T47D (cell line): Measurements from ENCODE around the gene PCDH8.

Experiments
- DNase-seq, 2 experiments: peaks; one replicate each; pipeline versions ENCODE4 v3.0.0 to v3.0.0-alpha.2; 2011 to 2012; ENCODE audit warnings: low read depth in 1 of 2, low spot score in 1 of 2
- JUND ChIP-seq: IDR thresholded peaks from 2 replicates; pipeline ENCODE4 v1.6.1; 2012; ENCODE audit warnings: low read depth
- in situ Hi-C: cut with HindIII; loops from 2 replicates; pipeline ENCODE4 v1.10.0; 2016; ENCODE audit warnings: low sequenced_read_pairs, low pct_unique_long_range_greater_than_20kb

PCDH8 gene

GRCh38 chr13:52848455-52849195 is at the start of gene PCDH8:
Gene PCDH8 (minus strand): TSS chr13:52848640. CDS start chr13:52848436, 204 bp downstream.
- no peak for DNase-seq
- in situ Hi-C loops, result no loop called here

GRCh38 chr13:52896827-52897659 is 48.6 kb upstream of the PCDH8 start:
- DNase-seq, result no peak
- in situ Hi-C loops, result no loop called here
- TF ChIP-seq JUND, result no peak

More at GRCh38 chr13:52848455-52849195, at the start of gene PCDH8:
- TF ChIP-seq JUND, result no peak

GRCh38 chr13:52894413-52894812 is 46.0 kb upstream of the PCDH8 start:
- in situ Hi-C loops, result no loop called here
- DNase-seq, result no peak
- no peak for TF ChIP-seq JUND

DNA sequence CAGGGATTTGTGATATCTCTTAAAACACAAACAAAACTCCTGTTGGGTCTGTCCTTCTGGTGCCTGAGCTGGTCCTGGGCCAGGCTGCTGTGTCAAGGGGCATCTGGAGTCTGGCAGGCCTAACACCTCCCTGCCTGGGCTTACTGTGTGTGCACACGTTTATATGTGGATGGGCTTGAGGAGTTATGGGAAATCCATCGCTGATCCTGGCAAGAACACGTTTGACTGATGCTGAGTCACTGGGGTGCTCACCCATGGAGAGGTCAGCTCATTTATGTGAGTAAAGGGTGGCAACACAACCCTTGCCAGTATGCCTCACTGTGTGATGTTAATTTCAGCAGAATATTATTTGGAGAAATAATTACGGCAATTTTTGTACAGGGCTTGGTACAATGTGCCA is 44.5 kb upstream of the PCDH8 start:
- no peak for DNase-seq
- in situ Hi-C loops, result no loop called here
- TF ChIP-seq JUND, result no peak

- no peak for TF ChIP-seq JUND
- DNase-seq, result no peak
- in situ Hi-C loops, result no loop called here
Observed at GRCh38 chr13:52891706-52892105, 43.3 kb upstream of the PCDH8 start.

- TF ChIP-seq JUND, result no peak
- in situ Hi-C loops, result no loop called here
- DNase-seq, result no peak
Observed at GRCh38 chr13:52887165-52887564, 38.7 kb upstream of the PCDH8 start.

GRCh38 chr13:52885141-52885540 is 36.7 kb upstream of the PCDH8 start:
- DNase-seq, result no peak
- no peak for TF ChIP-seq JUND
- in situ Hi-C loops, result no loop called here

DNA sequence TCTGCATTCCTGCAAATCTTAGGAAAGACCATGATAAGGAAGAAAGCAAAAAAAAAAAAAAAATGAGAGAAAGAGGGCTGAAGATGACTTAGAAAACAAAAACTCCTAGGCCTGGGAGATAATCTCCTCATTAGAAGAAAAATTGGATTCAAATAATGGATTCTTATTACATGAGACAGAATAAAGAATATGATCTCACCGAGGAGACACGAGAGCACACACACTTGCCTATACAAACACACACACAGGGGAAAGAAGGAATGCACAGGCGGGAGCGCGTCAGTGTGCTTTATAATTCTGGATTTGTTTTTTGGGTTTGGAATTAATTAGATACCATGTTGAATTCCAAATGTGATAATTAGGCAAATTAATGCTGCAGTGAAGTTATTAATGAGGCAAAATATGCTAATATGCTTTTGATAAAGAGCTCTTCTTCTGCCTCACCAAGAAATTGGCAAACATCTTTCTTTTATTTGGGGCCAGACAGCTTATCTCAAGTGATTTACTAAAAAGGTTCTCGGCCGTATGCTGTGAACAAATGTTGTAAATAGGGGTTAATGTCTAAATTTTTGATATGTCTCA is 36.1 kb upstream of the PCDH8 start:
- DNase-seq, result no peak
- in situ Hi-C loops, result no loop called here
- no peak for TF ChIP-seq JUND

DNA sequence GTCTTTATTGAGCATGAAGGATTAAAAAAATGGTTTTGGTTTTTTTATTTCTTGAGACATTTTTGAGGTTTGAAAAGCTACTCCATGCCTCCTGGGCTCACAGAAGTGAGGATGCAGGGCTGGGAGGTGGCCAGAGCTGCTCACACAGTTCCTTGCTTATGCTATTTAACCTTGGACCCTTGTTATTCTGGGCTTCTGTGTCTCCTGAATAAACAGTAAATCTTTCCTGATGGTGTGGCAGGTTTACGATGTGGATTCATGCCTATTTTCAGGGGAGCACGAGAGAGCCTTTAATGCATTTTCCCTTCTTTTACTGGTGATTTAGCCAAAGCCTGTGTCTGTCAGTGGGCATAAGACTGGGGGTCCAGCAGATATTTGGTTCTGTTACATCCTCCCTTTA is 34.3 kb upstream of the PCDH8 start:
- in situ Hi-C loops, result no loop called here
- DNase-seq, result no peak
- no peak for TF ChIP-seq JUND

DNA sequence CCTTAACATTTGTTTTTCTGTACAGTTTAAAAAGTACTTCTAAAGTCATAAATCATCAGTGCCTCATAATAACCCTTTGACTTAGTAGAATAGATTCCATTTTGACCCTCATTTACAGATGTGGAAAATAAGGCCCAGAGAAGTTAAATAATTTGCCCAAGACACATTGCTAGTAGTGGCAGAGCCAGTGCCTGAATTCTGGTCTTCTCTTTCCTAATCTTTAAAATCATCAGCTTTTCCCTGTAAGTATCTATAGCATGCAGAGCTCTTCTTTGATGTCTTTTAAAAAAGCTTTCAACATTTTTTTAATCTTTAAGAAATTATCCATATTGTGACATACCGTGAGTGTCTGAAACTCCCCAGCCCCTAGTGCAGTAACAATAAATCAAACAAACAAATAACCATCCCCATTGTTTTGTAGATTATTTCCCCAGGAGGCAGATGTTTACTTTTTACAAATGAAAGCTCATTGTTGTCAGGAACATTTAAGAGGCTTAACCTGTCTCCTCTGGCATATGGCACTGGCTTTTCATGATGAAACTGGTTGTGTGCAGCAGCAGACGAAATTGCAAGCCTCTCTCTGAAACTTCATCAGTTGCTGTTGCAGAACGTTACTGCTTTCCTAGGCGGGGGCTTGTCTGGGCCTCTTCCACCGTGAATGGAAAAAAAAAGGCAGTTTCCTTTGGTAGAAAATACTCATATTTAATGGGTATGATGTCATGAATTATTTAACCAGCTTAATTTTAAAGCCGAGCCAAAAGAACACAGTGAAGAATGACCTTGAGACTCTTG is 31.7 kb upstream of the PCDH8 start:
- DNase-seq, result no peak
- in situ Hi-C loops, result no loop called here
- TF ChIP-seq JUND, result no peak

- TF ChIP-seq JUND, result no peak
- in situ Hi-C loops, result no loop called here
- DNase-seq, result no peak
Observed at GRCh38 chr13:52878831-52879230, 30.4 kb upstream of the PCDH8 start.

- in situ Hi-C loops, result no loop called here
- TF ChIP-seq JUND, result no peak
- no peak for DNase-seq
Observed at GRCh38 chr13:52870143-52870542, 21.7 kb upstream of the PCDH8 start.
